SK-N-SH (cell line): Measurements from ENCODE around the gene SLC25A21. TPM values are rescaled to one million over a fixed set of nuclear protein-coding genes. Genes with fewer than 3 reads are reported as not detected.

Source experiments
- CTCF ChIA-PET: fragments of 300-600, 350-600 bp; formaldehyde crosslinking; extraction: SDS; loops from one replicate; lab custom pipeline; 2021; lab: Yijun Ruan, JAX
- POLR2A ChIA-PET: fragments of 350-600 bp; sonication (Branson Sonifier 250); formaldehyde crosslinking; extraction: SDS; loops from one replicate; lab custom pipeline; 2020; ENCODE audit warnings: antibody characterized with exemption, inconsistent platforms; lab: Yijun Ruan, JAX
- DNase-seq: peaks from one replicate; pipeline ENCODE4 v3.0.0; 2012
- H2AFZ ChIP-seq: fragments of 200-600 bp; sonication (generic); 2 replicates; pipeline ENCODE4 v1.8.1; 2016; ENCODE audit warnings: antibody characterized with exemption, mild to moderate bottlenecking, low read depth
- H3F3A ChIP-seq: fragments of 200-600 bp; sonication (generic); replicated peaks from 2 replicates; pipeline ENCODE3; 2016; ENCODE audit warnings: antibody characterized with exemption, mild to moderate bottlenecking; ENCODE audit not compliant: insufficient read depth
- H3K27ac ChIP-seq, 2 experiments: fragments of 200-500 bp in 1 of 2; fragments of 200-600 bp in 1 of 2; sonication (Bioruptor generic) in 1 of 2; sonication (generic), shearing (Covaris generic) in 1 of 2; 2 replicates each; pipeline versions ENCODE4 v1.5.1 to v1.6.1; 2014 to 2016; ENCODE audit warnings: low read depth in 2 of 2, inconsistent platforms in 1 of 2, low read length in 1 of 2, mild to moderate bottlenecking in 1 of 2, mixed read lengths in 1 of 2
- H3K27me3 ChIP-seq: fragments of 200-600 bp; sonication (generic), shearing (Covaris generic); 2 replicates; pipeline ENCODE4 v1.6.1; 2016; ENCODE audit warnings: mixed run types; ENCODE audit not compliant: insufficient read depth
- H3K36me3 ChIP-seq, 2 experiments: fragments of 200-500 bp in 1 of 2; fragments of 200-600 bp in 1 of 2; sonication (Bioruptor generic) in 1 of 2; sonication (generic) in 1 of 2; replicated peaks in 1 of 2; 2 replicates each; pipeline versions ENCODE3 to v1.5.1; 2014 to 2016; ENCODE audit warnings: low read length in 1 of 2, mild to moderate bottlenecking in 1 of 2; ENCODE audit not compliant: insufficient read depth in 2 of 2, control insufficient read depth in 1 of 2
- H3K4me1 ChIP-seq, 2 experiments: fragments of 200-500 bp in 1 of 2; fragments of 200-600 bp in 1 of 2; sonication (Bioruptor generic) in 1 of 2; sonication (generic), shearing (Covaris generic) in 1 of 2; 2 replicates each; pipeline versions ENCODE4 v1.5.1 to v1.6.1; 2014 to 2016; ENCODE audit warnings: low read depth in 1 of 2, low read length in 1 of 2, mixed run types in 1 of 2; ENCODE audit not compliant: insufficient read depth in 2 of 2, control insufficient read depth in 1 of 2
- H3K4me2 ChIP-seq: fragments of 200-600 bp; sonication (generic), shearing (Covaris generic); 2 replicates; pipeline ENCODE4 v1.6.1; 2017; ENCODE audit warnings: mixed run types
- H3K4me3 ChIP-seq, 2 experiments: fragments of 200-500 bp in 1 of 2; fragments of 200-600 bp in 1 of 2; sonication (Bioruptor generic) in 1 of 2; sonication (generic), shearing (Covaris generic) in 1 of 2; 2 replicates each; pipeline versions ENCODE4 v1.5.1 to v1.8.1; 2014 to 2016; ENCODE audit warnings: low read depth in 2 of 2, inconsistent platforms in 1 of 2, low read length in 1 of 2, mild to moderate bottlenecking in 1 of 2, mixed read lengths in 1 of 2, moderate library complexity in 1 of 2
- H3K79me2 ChIP-seq: fragments of 200-600 bp; sonication (generic); 2 replicates; pipeline ENCODE4 v1.8.1; 2017; ENCODE audit warnings: mild to moderate bottlenecking; ENCODE audit not compliant: insufficient read depth
- H3K9ac ChIP-seq: fragments of 200-600 bp; sonication (generic); 2 replicates; pipeline ENCODE4 v1.6.1; 2017; ENCODE audit warnings: mixed run types
- H3K9me2 ChIP-seq: fragments of 200-600 bp; sonication (generic); 2 replicates; pipeline ENCODE4 v1.6.1; 2017; ENCODE audit warnings: mixed run types
- H3K9me3 ChIP-seq: fragments of 200-600 bp; sonication (generic); 2 replicates; pipeline ENCODE4 v1.6.1; 2017; ENCODE audit warnings: mixed run types, mild to moderate bottlenecking, moderate library complexity
- H4K20me1 ChIP-seq: fragments of 200-600 bp; sonication (generic); 2 replicates; pipeline ENCODE4 v1.6.1; 2017; ENCODE audit warnings: mild to moderate bottlenecking, mixed run types; ENCODE audit not compliant: insufficient read depth
- CTCF ChIP-seq: fragments of 200-600 bp; sonication (generic); IDR thresholded peaks from 2 replicates; pipeline ENCODE4 v1.6.1; 2017; ENCODE audit warnings: antibody characterized with exemption, mild to moderate bottlenecking, moderate library complexity
- ELF1 ChIP-seq: IDR thresholded peaks from 2 replicates; pipeline ENCODE4 v1.4.0; 2012
- EP300 ChIP-seq, 2 experiments: IDR thresholded peaks; 2 replicates each; pipeline versions ENCODE4 v1.4.0 to v1.6.1; 2012; ENCODE audit warnings: borderline replicate concordance in 1 of 2, low read depth in 1 of 2, low read length in 1 of 2
- FOXJ3 ChIP-seq: sonication (generic); formaldehyde crosslinking; IDR thresholded peaks from 2 replicates; pipeline ENCODE4 v1.5.1; 2020; ENCODE audit warnings: mild to moderate bottlenecking, missing genetic modification reagents
- GABPA ChIP-seq: IDR thresholded peaks from 2 replicates; pipeline ENCODE4 v1.4.0; 2012; ENCODE audit warnings: low read depth, mild to moderate bottlenecking
- GATA2 ChIP-seq: sonication (generic); formaldehyde crosslinking; IDR thresholded peaks from 2 replicates; pipeline ENCODE4 v1.5.0; 2020; ENCODE audit warnings: mild to moderate bottlenecking, missing genetic modification reagents
- IRF3 ChIP-seq: fragments of 150-350 bp; IDR thresholded peaks from 2 replicates; pipeline ENCODE4 v1.6.1; 2016; ENCODE audit warnings: mild to moderate bottlenecking, low read depth, low read length
- MAX ChIP-seq: IDR thresholded peaks from 2 replicates; pipeline ENCODE4 v1.4.0; 2012; ENCODE audit warnings: low read depth
- MEF2A ChIP-seq: IDR thresholded peaks from 2 replicates; pipeline ENCODE4 v1.4.0; 2012; ENCODE audit warnings: low read depth, borderline replicate concordance
- NFIC ChIP-seq: IDR thresholded peaks from 2 replicates; pipeline ENCODE4 v1.4.0; 2012; ENCODE audit warnings: borderline replicate concordance
- POLR2AphosphoS5 ChIP-seq: IDR thresholded peaks from 2 replicates; pipeline ENCODE4 v1.6.1; 2012; ENCODE audit warnings: low read depth, low read length
- RAD21 ChIP-seq: IDR thresholded peaks from 2 replicates; pipeline ENCODE4 v1.6.1; 2012; ENCODE audit warnings: mild to moderate bottlenecking, low read length
- RFX5 ChIP-seq: IDR thresholded peaks from 2 replicates; pipeline ENCODE4 v1.6.1; 2012; ENCODE audit warnings: mild to moderate bottlenecking, improper control_type of control experiment, low read length
- RXRA ChIP-seq: IDR thresholded peaks from 2 replicates; pipeline ENCODE4 v1.4.0; 2012; ENCODE audit warnings: low read depth, mild to moderate bottlenecking, borderline replicate concordance
- TAF1 ChIP-seq: IDR thresholded peaks from 2 replicates; pipeline ENCODE4 v1.6.1; 2012; ENCODE audit warnings: low read depth, mild to moderate bottlenecking, low read length, moderate library complexity, borderline replicate concordance
- TEAD4 ChIP-seq: IDR thresholded peaks from 2 replicates; pipeline ENCODE4 v1.4.0; 2012; ENCODE audit warnings: mild to moderate bottlenecking, borderline replicate concordance; ENCODE audit not compliant: insufficient read depth
- USF2 ChIP-seq: fragments of 150-350 bp; IDR thresholded peaks from 2 replicates; pipeline ENCODE4 v1.6.1; 2017; ENCODE audit warnings: antibody characterized with exemption, low read length, low read depth, borderline replicate concordance
- ZBTB33 ChIP-seq: IDR thresholded peaks from 2 replicates; pipeline ENCODE4 v1.4.0; 2012; ENCODE audit warnings: low read depth, borderline replicate concordance
- WGBS: methylation state at CpG from one replicate; pipeline ENCODE4 v1.1.6; 2017; ENCODE audit warnings: low lambda C conversion rate; 5-methylcytosine and 5-hydroxymethylcytosine counted together
- polyA plus RNA-seq, 3 experiments: library from polyadenylated mRNA; depleted of rRNA; stranded (reverse); fragments of >200 nt; gene quantifications; 2 replicates each; pipeline ENCODE4 v1.2.3, GENCODE V29; 2012

Gene SLC25A21
- polyA plus RNA-seq, 1 of the 3 experiments (the other 2 are of a cell fraction): not detected

- CTCF ChIA-PET: no interaction called here
- Histone ChIP-seq H3K27me3 (no peaks in the 10 kb centered on the region), H2AFZ (no peak overlapping the region), H3K9ac (no peak overlapping the region), H3F3A (no peaks in the 10 kb centered on the region), H3K36me3 (no peaks in the 10 kb centered on the region), H3K27ac (no peak overlapping the region), H3K9me2 (no peaks in the 10 kb centered on the region), H3K4me1 (no peaks in the 10 kb centered on the region), H3K9me3 (no peaks in the 10 kb centered on the region), H3K79me2 (no peaks in the 10 kb centered on the region), H3K4me2 (no peak overlapping the region), H3K4me3 (no peak overlapping the region), H4K20me1 (no peaks in the 10 kb centered on the region)
- WGBS: 21% methylated on average over 4 of the region's 4 CpGs
- TF ChIP-seq FOXJ3 (CRISPR knock-in tag) (no peak), CTCF (no peak), TEAD4 (no peak), USF2 (no peak), GABPA (no peak), POLR2AphosphoS5 (no peak), RAD21 (no peak), RFX5 (no peak), RXRA (no peak), NFIC (no peak), ELF1 (no peak), ZBTB33 (no peak), EP300 (IDR thresholded peaks at IDR 0.05; ENCODE audit: borderline replicate concordance in 1 of 2, low read depth in 1 of 2, low read length in 1 of 2) (no peak), GATA2 (CRISPR knock-in tag) (no peak), MAX (no peak), TAF1 (no peak), IRF3 (no peak), MEF2A (no peak)
- DNase-seq: no peak
- POLR2A ChIA-PET: no interaction called here
Observed at GRCh38 chr14:36823651-36824050, 348.8 kb downstream of the SLC25A21 start.
